NOMO-1 (cell line): ENCODE data around the gene NCK1.

Experiments used
- DNase-seq, 2 experiments: peaks; one replicate each; lab custom pipeline; 2025; ENCODE audit not compliant: unreplicated experiment in 2 of 2; lab: John Stamatoyannopoulos, UW

Gene NCK1

DNA sequence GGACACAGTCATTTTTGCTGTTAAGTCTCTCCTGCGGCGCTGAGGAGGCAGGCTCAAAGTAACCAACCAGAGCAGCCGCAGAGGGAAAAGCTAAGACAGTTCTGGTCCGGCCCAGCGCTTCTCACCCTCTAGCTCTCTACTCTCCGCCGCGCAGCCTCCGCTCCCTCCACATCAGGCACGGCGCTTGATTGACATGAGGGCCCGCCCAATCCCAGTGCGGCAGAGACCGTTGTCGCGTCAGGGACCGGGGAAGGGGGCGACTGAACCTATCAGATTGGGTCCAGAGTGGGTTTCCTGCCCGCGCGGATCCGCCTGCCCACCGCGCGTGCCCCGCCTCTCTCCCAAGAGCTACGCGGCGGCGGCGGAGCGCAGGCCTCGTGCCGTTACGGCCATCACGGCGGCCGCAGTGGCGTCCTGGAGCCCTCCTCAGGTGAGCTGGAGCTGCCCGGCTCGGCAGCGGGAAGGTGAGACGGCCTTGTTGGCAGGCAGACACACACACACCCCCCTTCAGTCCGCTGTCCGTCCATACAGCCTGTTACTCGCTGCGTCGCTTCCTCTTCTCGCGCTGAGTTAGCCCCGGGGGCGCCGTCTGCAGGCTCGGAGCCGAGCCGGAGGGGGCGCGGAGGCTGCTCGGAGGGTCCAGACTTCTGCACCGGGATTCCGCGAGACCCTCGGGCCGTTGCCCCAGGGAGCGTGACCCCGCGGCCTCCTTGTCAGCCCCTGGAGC, at the start of gene NCK1:
TSS of gene NCK1 (plus strand) at position 319 of the 727 bp plus-strand sequence. CDS start 65,794 bp downstream, outside the sequence.
- DNase-seq, result peak; percentile 99

GRCh38 chr3:136817448-136817847, 44.6 kb upstream of the NCK1 start:
- DNase-seq, result no peak

- no peak for DNase-seq
Measured at GRCh38 chr3:136818191-136818768, 43.7 kb upstream of the NCK1 start.

DNA sequence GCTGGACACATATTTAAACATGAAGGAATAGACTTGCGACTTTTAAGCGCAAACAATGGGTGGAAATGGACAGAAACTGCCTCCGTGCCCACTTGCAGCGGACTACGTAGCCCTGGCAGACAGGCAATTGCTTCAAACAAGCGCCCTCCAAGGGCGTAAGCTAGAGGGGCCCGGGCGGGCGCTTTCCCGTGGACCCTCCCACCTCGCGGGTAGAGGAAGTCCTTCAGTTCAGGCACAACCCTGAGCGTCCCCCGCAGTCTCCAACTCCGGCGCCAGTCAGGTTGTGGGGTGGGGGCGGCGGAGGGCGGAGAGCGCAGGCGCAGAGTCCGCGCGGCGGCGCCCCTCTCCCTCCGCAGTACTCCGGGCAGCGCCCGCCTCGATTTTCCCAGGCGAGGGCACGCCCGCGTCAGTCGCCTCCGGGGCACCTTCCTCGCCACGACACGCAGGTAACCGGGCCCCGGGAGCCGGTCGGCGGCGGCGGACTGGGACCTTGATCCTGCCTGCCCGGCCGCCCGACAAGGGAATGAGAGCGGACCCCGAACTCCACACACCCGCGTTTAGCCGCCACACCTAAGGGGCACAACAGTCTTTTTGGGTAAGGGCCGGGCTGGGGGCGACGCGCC, 43.1 kb upstream of the NCK1 start, which contains the start of gene SLC35G2:
TSS of gene SLC35G2 (plus strand) at position 358 of the 623 bp plus-strand sequence. CDS start 35,335 bp downstream, outside the sequence.
- DNase-seq, result peak; percentile 34 to 46

DNA sequence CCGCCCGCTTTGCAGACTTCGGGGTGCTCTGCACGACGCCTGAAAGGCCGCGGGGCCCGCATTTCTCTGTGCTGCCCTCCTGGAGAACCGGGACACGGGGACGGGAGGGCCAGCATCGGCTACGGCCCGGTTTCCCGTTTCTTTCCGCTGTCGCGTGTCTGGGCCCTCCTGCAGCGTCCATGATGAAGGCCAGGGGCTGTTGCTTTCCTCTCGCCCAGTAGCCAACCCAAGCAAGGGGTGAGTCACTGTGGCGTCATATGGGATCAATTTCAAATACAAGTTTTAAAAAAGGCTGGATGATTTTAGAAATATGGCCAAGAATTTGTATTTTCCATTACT, 42.6 kb upstream of the NCK1 start:
- DNase-seq, result no peak

DNA sequence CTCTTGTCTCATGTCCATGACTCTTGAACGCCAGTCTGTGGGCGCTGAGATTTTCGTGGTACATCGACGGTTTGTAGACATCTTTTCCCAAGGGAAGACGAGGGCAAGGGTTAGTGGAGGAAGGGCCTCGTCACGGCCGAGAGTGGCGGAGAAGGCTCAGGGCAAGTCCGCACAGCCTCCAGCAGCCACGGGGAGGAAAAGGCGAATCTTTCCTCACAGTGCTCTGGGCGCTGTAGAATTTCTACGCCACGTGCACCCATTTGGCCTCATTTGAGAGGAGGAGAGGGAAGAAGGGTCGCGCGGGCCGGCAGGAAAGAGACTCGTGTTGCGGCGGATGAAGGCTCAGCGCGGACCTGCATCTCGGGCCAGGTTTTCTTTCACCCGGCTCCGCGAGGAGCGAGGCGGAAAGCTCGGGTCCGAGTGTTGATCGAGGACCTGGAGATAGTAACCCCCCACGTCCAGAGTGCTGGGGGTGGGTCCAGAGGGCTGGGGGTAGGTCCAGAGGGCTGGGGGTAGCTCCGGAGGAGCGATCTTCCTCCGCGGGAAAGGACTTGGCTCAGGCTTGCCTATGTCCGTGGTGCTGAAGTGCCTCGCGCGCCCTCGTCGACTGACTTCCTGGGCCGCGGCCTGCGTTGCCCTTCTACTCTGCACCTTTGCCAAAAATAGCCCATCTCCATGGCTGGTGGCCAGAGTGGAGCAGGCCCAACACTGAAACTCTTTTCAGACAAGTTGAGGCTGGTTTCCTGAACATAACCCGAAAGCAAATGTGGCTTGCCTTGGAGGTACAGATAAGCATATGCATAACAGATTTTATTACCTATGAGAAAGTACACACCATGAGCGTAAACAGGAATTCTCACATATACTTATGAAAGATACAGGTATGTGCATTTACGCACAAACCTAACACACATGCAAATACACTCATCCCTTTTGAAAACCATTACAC, 42.0 kb upstream of the NCK1 start:
- DNase-seq, result peak; percentile 7 to 32

DNA sequence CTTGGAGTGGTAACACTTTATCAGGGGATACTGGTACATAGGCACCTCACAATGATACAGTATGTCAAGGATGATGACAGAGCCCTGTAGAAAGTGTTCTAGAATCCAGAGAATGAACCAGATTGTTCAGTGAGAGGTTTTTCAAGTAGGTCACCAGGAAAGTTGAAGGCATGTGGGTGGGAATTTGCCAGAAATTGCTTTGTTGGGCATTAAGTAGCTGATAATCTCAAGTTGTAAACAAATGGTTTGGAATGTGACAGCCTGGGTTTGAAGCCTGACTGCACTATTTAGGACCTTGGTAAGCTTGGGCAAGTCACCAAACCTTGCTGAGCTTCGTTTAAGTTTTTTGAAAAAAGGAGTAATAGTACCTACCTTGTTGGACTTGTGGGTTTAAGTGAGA, 30.5 kb upstream of the NCK1 start:
- DNase-seq, result no peak

- DNase-seq, result peak; percentile 8 to 19
Measured at GRCh38 chr3:136835089-136835812, 26.8 kb upstream of the NCK1 start.

- no peak for DNase-seq
Measured at GRCh38 chr3:136835813-136836510, 26.0 kb upstream of the NCK1 start.

- DNase-seq, result no peak
Measured at GRCh38 chr3:136836511-136837156, 25.4 kb upstream of the NCK1 start.

DNA sequence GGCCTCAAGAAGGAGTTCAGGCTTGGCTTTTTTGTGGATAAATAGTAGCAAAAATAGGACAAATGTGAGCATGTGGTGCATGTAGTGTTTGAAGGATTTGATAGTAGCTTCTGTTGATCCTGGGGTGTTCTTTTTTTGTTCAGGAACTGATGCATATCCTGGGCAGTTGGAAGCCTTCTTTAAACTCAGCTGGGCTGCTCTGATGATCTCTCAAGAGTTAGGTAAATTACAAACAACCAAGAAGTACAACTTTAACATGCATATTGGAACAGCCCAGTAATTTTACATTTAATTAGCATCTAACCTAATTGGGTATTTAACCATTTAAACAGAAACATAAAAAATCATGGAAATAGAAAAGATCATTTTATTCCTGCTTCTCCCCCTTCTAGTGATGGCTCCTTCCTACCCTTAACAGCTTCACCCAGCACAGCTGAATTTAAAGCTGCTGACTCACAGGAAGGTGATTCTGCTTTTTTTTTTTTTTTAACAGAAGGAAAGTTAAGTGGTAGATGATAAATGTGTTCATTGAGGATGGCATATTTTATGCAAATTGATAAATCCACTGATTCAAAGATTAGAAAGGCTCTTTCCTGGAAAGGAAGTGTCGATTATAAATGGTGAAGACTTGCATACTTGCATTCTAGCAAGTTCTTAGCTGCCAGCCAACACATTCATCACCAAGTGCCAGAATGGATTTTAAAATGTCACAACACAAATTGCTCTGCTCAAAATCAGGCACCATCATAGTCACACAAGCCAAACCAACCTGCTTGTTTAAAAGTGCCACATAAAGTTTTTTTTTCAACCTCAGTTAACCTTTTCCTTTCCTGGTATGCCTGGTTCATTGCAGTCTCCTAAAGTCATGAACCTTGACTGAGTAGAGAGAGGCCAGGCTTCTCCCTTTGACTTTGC, 23.1 kb upstream of the NCK1 start:
- DNase-seq, result peak; percentile 51 to 80

- DNase-seq, result no peak
Measured at GRCh38 chr3:136839556-136839931, 22.5 kb upstream of the NCK1 start.

GRCh38 chr3:136840252-136840651, 21.8 kb upstream of the NCK1 start:
- DNase-seq, result no peak

DNA sequence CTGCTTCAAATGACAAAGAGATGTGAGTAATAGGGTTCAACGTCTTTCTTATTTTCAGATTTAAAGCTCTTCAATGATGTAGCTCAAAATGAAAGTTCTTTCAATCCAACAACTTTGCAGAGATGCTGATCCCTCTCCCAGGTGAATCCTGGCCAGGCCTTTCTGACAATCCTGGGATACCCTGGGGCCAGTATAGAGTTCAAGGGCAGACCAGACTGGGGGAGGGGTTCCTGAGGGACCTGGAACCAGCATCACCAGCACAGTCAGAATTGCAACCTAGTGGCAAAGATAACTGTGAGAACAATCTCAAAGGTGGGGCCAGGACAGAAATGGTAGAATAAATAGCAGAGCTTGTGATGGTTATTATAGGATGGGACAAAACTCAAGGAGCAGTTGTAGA, 19.7 kb upstream of the NCK1 start:
- DNase-seq, result no peak

GRCh38 chr3:136844724-136845123, 17.3 kb upstream of the NCK1 start:
- DNase-seq, result no peak

GRCh38 chr3:136852180-136852579, 9.8 kb upstream of the NCK1 start:
- no peak for DNase-seq

GRCh38 chr3:136856665-136857064, 5.3 kb upstream of the NCK1 start:
- peak; percentile 25 to 62 for DNase-seq

DNA sequence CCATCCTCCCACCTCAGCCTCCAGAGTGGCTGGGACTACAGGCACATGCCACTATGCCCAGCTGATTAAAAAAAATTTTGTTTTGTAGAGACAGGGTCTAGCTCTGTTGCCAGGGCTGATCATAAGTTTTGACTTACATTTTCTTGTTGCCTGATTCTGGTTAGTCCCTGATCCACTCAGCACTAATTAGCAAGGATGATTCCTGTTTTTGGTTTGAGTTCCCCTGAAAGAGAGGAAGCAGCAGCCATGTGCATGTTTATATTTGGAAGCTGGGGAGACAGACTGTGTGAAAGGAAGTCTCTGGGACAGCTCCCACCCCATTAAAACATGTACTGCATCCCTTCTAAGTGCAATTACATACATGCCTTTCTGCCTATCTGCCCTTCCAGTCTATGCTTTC, 3.6 kb upstream of the NCK1 start:
- DNase-seq, result peak in 1 of 2 experiments; percentile 16
